ENCODE measurements around the gene MAN2A1. TPM values are rescaled to one million over a fixed set of nuclear protein-coding genes. Genes with fewer than 3 reads are reported as not detected.

Gene MAN2A1
- total RNA-seq, 1 donor from 2014 or later, result 25.5 TPM

- TF ChIP-seq CTCF (conservative IDR thresholded peaks at IDR 0.05), result no peak
- H3K4me3 Mint-ChIP-seq, result no peak overlapping the region
- no peaks in the 10 kb centered on the region for H3K9me3 Mint-ChIP-seq
- no peak for DNase-seq (ENCODE audit: low read depth, low spot score)
- H3K36me3 Mint-ChIP-seq (ENCODE audit: low read depth), result peaks cover 3% of the 10 kb centered on the region
- no peaks in the 10 kb centered on the region for H3K27me3 Mint-ChIP-seq (ENCODE audit: low read depth)
- H3K4me1 Mint-ChIP-seq, result peaks cover 48% of the 10 kb centered on the region
- no peak overlapping the region for H3K27ac Mint-ChIP-seq (ENCODE audit: unreplicated experiment)
Measured at GRCh38 chr5:109744261-109744660, 54.5 kb downstream of the MAN2A1 start.

- Mint-ChIP-seq H3K4me3 (no peak overlapping the region), H3K9me3 (no peaks in the 10 kb centered on the region), H3K36me3 (ENCODE audit: low read depth) (peaks cover 6% of the 10 kb centered on the region), H3K27ac (ENCODE audit: unreplicated experiment) (no peak overlapping the region), H3K27me3 (ENCODE audit: low read depth) (no peaks in the 10 kb centered on the region), H3K4me1 (peaks cover 13% of the 10 kb centered on the region)
- no peak for DNase-seq (ENCODE audit: low read depth, low spot score)
- no peak for TF ChIP-seq CTCF (conservative IDR thresholded peaks at IDR 0.05)
Measured at GRCh38 chr5:109748546-109748945, 58.8 kb downstream of the MAN2A1 start.

- Mint-ChIP-seq H3K9me3 (no peaks in the 10 kb centered on the region), H3K4me3 (no peak overlapping the region), H3K36me3 (ENCODE audit: low read depth) (peaks cover 2% of the 10 kb centered on the region), H3K27ac (ENCODE audit: unreplicated experiment) (no peak overlapping the region), H3K27me3 (ENCODE audit: low read depth) (no peaks in the 10 kb centered on the region), H3K4me1 (no peaks in the 10 kb centered on the region)
- no peak for TF ChIP-seq CTCF (conservative IDR thresholded peaks at IDR 0.05)
- DNase-seq (ENCODE audit: low read depth, low spot score), result no peak
Measured at GRCh38 chr5:109750463-109750862, 60.7 kb downstream of the MAN2A1 start.

GRCh38 chr5:109753279-109753678 lies 63.6 kb downstream of the MAN2A1 start:
- Mint-ChIP-seq H3K36me3 (ENCODE audit: low read depth) (peaks cover 19% of the 10 kb centered on the region), H3K27me3 (ENCODE audit: low read depth) (no peaks in the 10 kb centered on the region), H3K9me3 (no peaks in the 10 kb centered on the region), H3K4me3 (no peak overlapping the region), H3K27ac (ENCODE audit: unreplicated experiment) (no peak overlapping the region), H3K4me1 (no peaks in the 10 kb centered on the region)
- TF ChIP-seq CTCF (conservative IDR thresholded peaks at IDR 0.05), result no peak
- DNase-seq (ENCODE audit: low read depth, low spot score), result no peak

GRCh38 chr5:109754319-109754718 lies 64.6 kb downstream of the MAN2A1 start:
- Mint-ChIP-seq H3K27me3 (ENCODE audit: low read depth) (no peaks in the 10 kb centered on the region), H3K9me3 (no peaks in the 10 kb centered on the region), H3K4me1 (no peaks in the 10 kb centered on the region), H3K27ac (ENCODE audit: unreplicated experiment) (no peak overlapping the region), H3K36me3 (ENCODE audit: low read depth) (peaks cover 22% of the 10 kb centered on the region), H3K4me3 (no peak overlapping the region)
- no peak for TF ChIP-seq CTCF (conservative IDR thresholded peaks at IDR 0.05)
- DNase-seq (ENCODE audit: low read depth, low spot score), result no peak

- Mint-ChIP-seq H3K9me3 (peaks cover 2% of the 10 kb centered on the region), H3K36me3 (ENCODE audit: low read depth) (peaks cover 32% of the 10 kb centered on the region), H3K27ac (ENCODE audit: unreplicated experiment) (no peak overlapping the region), H3K27me3 (ENCODE audit: low read depth) (no peaks in the 10 kb centered on the region), H3K4me3 (no peak overlapping the region), H3K4me1 (no peaks in the 10 kb centered on the region)
- DNase-seq (ENCODE audit: low read depth, low spot score), result no peak
- no peak for TF ChIP-seq CTCF (conservative IDR thresholded peaks at IDR 0.05)
Measured at GRCh38 chr5:109755761-109756160, 66.0 kb downstream of the MAN2A1 start.
